CD14-positive monocyte (primary cell): ENCODE data around the gene IL6R. TPM values are rescaled to one million over a fixed set of nuclear protein-coding genes. Genes with fewer than 3 reads are reported as not detected.
A peak's percentile ranks its signal among the peaks of the same experiment; 100 is the strongest.

Source experiments
- DNase-seq, 3 donors: peaks; one replicate each; pipeline ENCODE4 v3.0.0-alpha.2; 2011 to 2022
- H2AFZ ChIP-seq: 2 replicates; pipeline ENCODE4 v1.6.0; 2012; ENCODE audit warnings: mild to moderate bottlenecking, low read depth, low read length, inconsistent platforms; ENCODE audit not compliant: insufficient read depth, poor library complexity, severe bottlenecking
- H3K27ac ChIP-seq, 2 donors: 1 replicate in 1 of 2; 2 replicates in 1 of 2; pipeline ENCODE4 v1.5.1; 2012 to 2013; ENCODE audit warnings: low read length in 2 of 2, control low read depth in 1 of 2, inconsistent platforms in 1 of 2, low read depth in 1 of 2, mild to moderate bottlenecking in 1 of 2
- H3K27me3 ChIP-seq, 2 donors: one replicate each; pipeline versions ENCODE4 v1.6.0 to v1.6.1; 2011 to 2013; ENCODE audit warnings: low read length in 2 of 2; ENCODE audit not compliant: control insufficient read depth in 2 of 2, insufficient read depth in 2 of 2
- H3K36me3 ChIP-seq, 2 donors: replicated peaks in 1 of 2; 1 replicate in 1 of 2; 2 replicates in 1 of 2; pipeline versions ENCODE4 v1.5.1 to v1.6.1; 2012 to 2013; ENCODE audit warnings: low read length in 2 of 2, control low read depth in 1 of 2, inconsistent platforms in 1 of 2, mild to moderate bottlenecking in 1 of 2; ENCODE audit not compliant: insufficient read depth in 2 of 2, control insufficient read depth in 1 of 2
- H3K4me1 ChIP-seq, 2 donors: 1 replicate in 1 of 2; 2 replicates in 1 of 2; pipeline versions ENCODE4 v1.5.1 to v1.6.1; 2012 to 2013; ENCODE audit warnings: low read length in 2 of 2, control low read depth in 1 of 2, inconsistent platforms in 1 of 2, mild to moderate bottlenecking in 1 of 2, moderate library complexity in 1 of 2; ENCODE audit not compliant: insufficient read depth in 2 of 2, control insufficient read depth in 1 of 2
- H3K4me2 ChIP-seq: replicated peaks from 2 replicates; pipeline ENCODE3; 2012; ENCODE audit warnings: low read length, moderate library complexity, mild to moderate bottlenecking; ENCODE audit not compliant: poor library complexity, severe bottlenecking; ENCODE audit errors: extremely low read depth
- H3K4me3 ChIP-seq, 3 experiments: fragments of 200-600 bp in 1 of 3; sonication (generic) in 1 of 3; replicated peaks in 1 of 3; 1 replicate in 2 of 3; 2 replicates in 1 of 3; pipeline ENCODE4 v1.5.1; 2011 to 2013; ENCODE audit warnings: low read length in 3 of 3, mild to moderate bottlenecking in 3 of 3, control low read depth in 2 of 3, low read depth in 2 of 3, inconsistent platforms in 1 of 3, moderate library complexity in 1 of 3
- H3K79me2 ChIP-seq: 2 replicates; pipeline ENCODE4 v1.6.0; 2012; ENCODE audit warnings: mild to moderate bottlenecking, control low read depth, inconsistent platforms, low read length, moderate library complexity; ENCODE audit not compliant: insufficient read depth
- H3K9ac ChIP-seq: 2 replicates; pipeline ENCODE4 v1.6.0; 2017; ENCODE audit warnings: low read length, mild to moderate bottlenecking; ENCODE audit not compliant: insufficient read depth, poor library complexity, severe bottlenecking
- H3K9me3 ChIP-seq, 2 donors: replicated peaks in 1 of 2; 1 replicate in 1 of 2; 2 replicates in 1 of 2; pipeline versions ENCODE4 v1.5.1 to v1.6.1; 2012 to 2013; ENCODE audit warnings: low read length in 2 of 2, control low read depth in 1 of 2; ENCODE audit not compliant: control insufficient read depth in 1 of 2, insufficient read depth in 1 of 2
- H4K20me1 ChIP-seq: 2 replicates; pipeline ENCODE4 v1.6.0; 2012; ENCODE audit warnings: mild to moderate bottlenecking, low read length, control low read depth, moderate library complexity; ENCODE audit not compliant: insufficient read depth
- H3K27ac Mint-ChIP-seq, 7 donors: one replicate each; pipeline ENCODE4 v1.8.0; 2020; ENCODE audit warnings: mild to moderate bottlenecking in 7 of 7, mixed read lengths in 7 of 7, moderate library complexity in 6 of 7, inconsistent platforms in 2 of 7
- H3K27me3 Mint-ChIP-seq, 3 donors: one replicate each; pipeline ENCODE4 v1.8.0; 2021 to 2022; ENCODE audit warnings: low read depth in 3 of 3, mild to moderate bottlenecking in 3 of 3, mixed read lengths in 3 of 3, moderate library complexity in 3 of 3, inconsistent platforms in 1 of 3
- H3K36me3 Mint-ChIP-seq, 2 donors: one replicate each; pipeline ENCODE4 v1.8.0; 2020; ENCODE audit warnings: mixed read lengths in 2 of 2, inconsistent platforms in 1 of 2, mild to moderate bottlenecking in 1 of 2
- H3K4me1 Mint-ChIP-seq: one replicate; pipeline ENCODE4 v1.8.0; 2020; ENCODE audit warnings: mild to moderate bottlenecking, mixed read lengths
- H3K4me3 Mint-ChIP-seq, 2 donors: one replicate each; pipeline ENCODE4 v1.8.0; 2020; ENCODE audit warnings: mild to moderate bottlenecking in 2 of 2, mixed read lengths in 2 of 2, moderate library complexity in 1 of 2
- H3K9me3 Mint-ChIP-seq, 7 donors: one replicate each; pipeline ENCODE4 v1.8.0; 2020 to 2022; ENCODE audit warnings: mixed read lengths in 7 of 7, mild to moderate bottlenecking in 6 of 7, moderate library complexity in 6 of 7, inconsistent platforms in 2 of 7
- WGBS: methylation state at CpG from one replicate; pipeline ENCODE4 v1.1.5; 2013; ENCODE audit warnings: missing lambda C conversion rate; ENCODE audit not compliant: insufficient coverage; 5-methylcytosine and 5-hydroxymethylcytosine counted together
- intact Hi-C, 2 donors: fragments of 100-400 bp; cut with micrococcal nuclease; formaldehyde crosslinking; loops; one replicate each; pipeline versions ENCODE4 v1.15.0 to v1.15.1; 2023
- polyA plus RNA-seq, 3 donors: library from polyadenylated mRNA; depleted of rRNA in 1 of 3; unstranded in 2 of 3; stranded (reverse) in 1 of 3; fragments of 300-500 nt in 2 of 3; fragments of >200 nt in 1 of 3; fragmentation: Illumina TruSeq in 2 of 3; gene quantifications; 1 replicate in 2 of 3; 2 replicates in 1 of 3; pipeline ENCODE4 v1.2.3, GENCODE V29; 2012 to 2021
- TF ChIP-seq, protein P1 (sequence below): fragments of 200-600 bp; IDR thresholded peaks from one replicate; pipeline ENCODE4 v1.8.0; 2022; ENCODE audit warnings: antibody characterized with exemption, mild to moderate bottlenecking

Gene IL6R
- polyA plus RNA-seq, 3 donors, result 56.4 to 81.7 (median 62.1) TPM

- Histone ChIP-seq H3K27me3 (no peaks in the 10 kb centered on the region), H3K4me3 (no peak overlapping the region), H3K4me1 (peaks cover 23 to 33% of the 10 kb centered on the region in 2 donors), H3K36me3 (peaks cover 76 to 90% of the 10 kb centered on the region in 2 donors), H3K9ac (no peak overlapping the region), H3K79me2 (peaks cover 82% of the 10 kb centered on the region), H3K9me3 (no peaks in the 10 kb centered on the region), H2AFZ (no peak overlapping the region), H4K20me1 (peaks cover 93% of the 10 kb centered on the region), H3K4me2 (no peak overlapping the region), H3K27ac (peak overlapping the region in 1 of 2 donors; percentile 90)
- H3K27ac Mint-ChIP-seq, result peak overlapping the region in 5 of 7 donors; percentile 12 to 81 (median 63)
- peaks cover 0 to 1% (median 0%) of the 10 kb centered on the region in 7 donors for H3K9me3 Mint-ChIP-seq
- H3K27me3 Mint-ChIP-seq, result peaks cover 0 to 4% (median 0%) of the 10 kb centered on the region in 3 donors
- peaks cover 80 to 93% of the 10 kb centered on the region in 2 donors for H3K36me3 Mint-ChIP-seq
- intact Hi-C loops, result loop anchor here in 1 of 2 donors (5.0 kb wide), 2 partner anchors 34 to 41 kb away; no protein-coding TSS in a partner anchor
- DNase-seq, result no peak
- H3K4me1 Mint-ChIP-seq, result peaks cover 35% of the 10 kb centered on the region
- no peak overlapping the region for H3K4me3 Mint-ChIP-seq
- TF ChIP-seq, protein P1, sequence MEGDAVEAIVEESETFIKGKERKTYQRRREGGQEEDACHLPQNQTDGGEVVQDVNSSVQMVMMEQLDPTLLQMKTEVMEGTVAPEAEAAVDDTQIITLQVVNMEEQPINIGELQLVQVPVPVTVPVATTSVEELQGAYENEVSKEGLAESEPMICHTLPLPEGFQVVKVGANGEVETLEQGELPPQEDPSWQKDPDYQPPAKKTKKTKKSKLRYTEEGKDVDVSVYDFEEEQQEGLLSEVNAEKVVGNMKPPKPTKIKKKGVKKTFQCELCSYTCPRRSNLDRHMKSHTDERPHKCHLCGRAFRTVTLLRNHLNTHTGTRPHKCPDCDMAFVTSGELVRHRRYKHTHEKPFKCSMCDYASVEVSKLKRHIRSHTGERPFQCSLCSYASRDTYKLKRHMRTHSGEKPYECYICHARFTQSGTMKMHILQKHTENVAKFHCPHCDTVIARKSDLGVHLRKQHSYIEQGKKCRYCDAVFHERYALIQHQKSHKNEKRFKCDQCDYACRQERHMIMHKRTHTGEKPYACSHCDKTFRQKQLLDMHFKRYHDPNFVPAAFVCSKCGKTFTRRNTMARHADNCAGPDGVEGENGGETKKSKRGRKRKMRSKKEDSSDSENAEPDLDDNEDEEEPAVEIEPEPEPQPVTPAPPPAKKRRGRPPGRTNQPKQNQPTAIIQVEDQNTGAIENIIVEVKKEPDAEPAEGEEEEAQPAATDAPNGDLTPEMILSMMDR, result no peak
- WGBS, result 98% methylated on average over 7 of the region's 8 CpGs
Measured at GRCh38 chr1:154443274-154444013, 38.3 kb downstream of the IL6R start.

DNA sequence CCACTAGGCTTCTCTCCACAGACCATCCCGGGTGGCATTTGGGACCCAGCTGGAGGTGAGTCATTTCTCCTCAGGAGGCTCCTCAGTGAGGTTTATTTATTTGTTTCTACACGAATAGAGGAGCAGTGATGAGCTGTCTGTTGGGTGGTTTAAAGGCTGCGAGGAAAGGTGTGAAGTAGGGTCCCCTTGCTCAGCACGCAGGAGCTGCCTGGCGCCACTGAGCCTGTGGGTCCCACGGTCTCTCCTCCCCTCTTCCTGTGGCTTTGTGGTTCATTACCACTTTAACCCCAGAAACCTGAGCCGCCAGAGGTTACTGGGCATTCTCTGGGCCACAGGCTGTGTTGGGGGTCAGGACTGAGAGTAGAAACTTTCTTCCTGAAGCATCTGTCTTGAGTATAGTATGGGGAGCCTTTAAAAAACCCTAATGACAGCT lies 39.9 kb downstream of the IL6R start:
- no peak overlapping the region for H3K4me3 Mint-ChIP-seq
- H3K4me1 Mint-ChIP-seq, result peaks cover 22% of the 10 kb centered on the region
- H3K9me3 Mint-ChIP-seq, result peaks cover 0 to 1% (median 0%) of the 10 kb centered on the region in 7 donors
- peaks cover 82 to 95% of the 10 kb centered on the region in 2 donors for H3K36me3 ChIP-seq
- no peak overlapping the region for H3K4me2 ChIP-seq
- peak overlapping the region; percentile 42 to 88 (median 68) for H3K27ac Mint-ChIP-seq
- no CpG with 5 or more reads among the region's 7 CpGs for WGBS
- H2AFZ ChIP-seq, result no peak overlapping the region
- H3K27ac ChIP-seq, result peak overlapping the region; percentile 22 to 72
- no peaks in the 10 kb centered on the region for H3K9me3 ChIP-seq
- TF ChIP-seq, protein P1, result no peak
- no peaks in the 10 kb centered on the region for H3K27me3 ChIP-seq
- intact Hi-C loops, result no loop called here
- H4K20me1 ChIP-seq, result peaks cover 90% of the 10 kb centered on the region
- peaks cover 0 to 2% (median 0%) of the 10 kb centered on the region in 3 donors for H3K27me3 Mint-ChIP-seq
- no peak overlapping the region for H3K9ac ChIP-seq
- H3K36me3 Mint-ChIP-seq, result peaks cover 82 to 92% of the 10 kb centered on the region in 2 donors
- peaks cover 7 to 16% of the 10 kb centered on the region in 2 donors for H3K4me1 ChIP-seq
- no peak for DNase-seq
- H3K79me2 ChIP-seq, result peaks cover 81% of the 10 kb centered on the region
- H3K4me3 ChIP-seq, result no peak overlapping the region
